Neural cell (in vitro differentiated cells): Measurements from ENCODE around the gene YY1AP1. TPM values are rescaled to one million over a fixed set of nuclear protein-coding genes. Genes with fewer than 3 reads are reported as not detected.

Experiments
- H2AFZ ChIP-seq: fragments of 200-600, 300-800 bp; sonication (generic), shearing (Covaris generic); 2 replicates; pipeline ENCODE4 v1.6.0; 2014; ENCODE audit warnings: low read depth, mild to moderate bottlenecking, antibody characterized with exemption, low read length, moderate library complexity
- H3F3A ChIP-seq: fragments of 200-600 bp; shearing (Covaris generic); 2 replicates; pipeline ENCODE4 v1.6.1; 2016; ENCODE audit warnings: mild to moderate bottlenecking, moderate library complexity, mixed read lengths, antibody characterized with exemption, low read length; ENCODE audit not compliant: insufficient read depth, poor library complexity, severe bottlenecking
- H3K27ac ChIP-seq: fragments of 200-600, 300-800 bp; sonication (generic), shearing (Covaris generic); 2 replicates; pipeline ENCODE4 v1.5.1; 2014; ENCODE audit warnings: mild to moderate bottlenecking, low read length, moderate library complexity
- H3K27me3 ChIP-seq: fragments of 300-800, 200-600 bp; sonication (generic), shearing (Covaris generic); 2 replicates; pipeline ENCODE4 v1.6.0; 2014; ENCODE audit warnings: mild to moderate bottlenecking, low read depth, low read length, moderate library complexity; ENCODE audit not compliant: insufficient read depth
- H3K36me3 ChIP-seq: fragments of 300-800, 200-600 bp; sonication (generic), shearing (Covaris generic); 2 replicates; pipeline ENCODE4 v1.5.1; 2014; ENCODE audit warnings: mild to moderate bottlenecking, antibody characterized with exemption, low read length, moderate library complexity; ENCODE audit not compliant: insufficient read depth
- H3K4me2 ChIP-seq: fragments of 300-800, 200-600 bp; sonication (generic), shearing (Covaris generic); 2 replicates; pipeline ENCODE4 v1.6.0; 2014; ENCODE audit warnings: mild to moderate bottlenecking, low read length
- H3K4me3 ChIP-seq: fragments of 300-800, 200-600 bp; sonication (generic), shearing (Covaris generic); 2 replicates; pipeline ENCODE4 v1.5.1; 2014; ENCODE audit warnings: mild to moderate bottlenecking, low read length, moderate library complexity
- H3K79me2 ChIP-seq: fragments of 200-600 bp; shearing (Covaris generic); replicated peaks from 2 replicates; pipeline ENCODE4 v1.6.0; 2014; ENCODE audit warnings: mild to moderate bottlenecking, low read length, moderate library complexity; ENCODE audit not compliant: insufficient read depth
- H3K9ac ChIP-seq: fragments of 300-800, 200-600 bp; sonication (generic), shearing (Covaris generic); 2 replicates; pipeline ENCODE4 v1.6.1; 2016; ENCODE audit warnings: mild to moderate bottlenecking, low read length, mixed read lengths
- H3K9me2 ChIP-seq: fragments of 200-600 bp; shearing (Covaris generic); 2 replicates; pipeline ENCODE4 v1.6.1; 2016; ENCODE audit warnings: mild to moderate bottlenecking, low read length, mixed read lengths; ENCODE audit not compliant: insufficient read depth
- H3K9me3 ChIP-seq: fragments of 200-600, 300-800 bp; sonication (generic), shearing (Covaris generic); 2 replicates; pipeline ENCODE4 v1.6.1; 2016; ENCODE audit warnings: mild to moderate bottlenecking, mixed run types, low read length, moderate library complexity, mixed read lengths
- H4K20me1 ChIP-seq: fragments of 200-600 bp; shearing (Covaris generic); 2 replicates; pipeline ENCODE4 v1.6.1; 2016; ENCODE audit warnings: mild to moderate bottlenecking, mixed run types; ENCODE audit not compliant: insufficient read depth
- EP300 ChIP-seq: fragments of 450-650 bp; conservative IDR thresholded peaks from 2 replicates; pipeline ENCODE4 v1.6.1; 2014; ENCODE audit warnings: antibody characterized with exemption, mild to moderate bottlenecking, moderate library complexity; ENCODE audit not compliant: poor library complexity, severe bottlenecking
- EZH2 ChIP-seq: fragments of 200-600, 300-800 bp; shearing (Covaris generic), sonication (generic); IDR thresholded peaks from 2 replicates; pipeline ENCODE4 v1.6.1; 2014; ENCODE audit warnings: antibody characterized with exemption, low read length, borderline replicate concordance, mild to moderate bottlenecking; ENCODE audit not compliant: insufficient read depth, poor library complexity, severe bottlenecking
- MXI1 ChIP-seq: fragments of 450-650 bp; conservative IDR thresholded peaks from 2 replicates; pipeline ENCODE4 v1.6.1; 2014; ENCODE audit warnings: antibody characterized with exemption, mild to moderate bottlenecking; ENCODE audit not compliant: poor library complexity, severe bottlenecking
- POLR2AphosphoS5 ChIP-seq: IDR thresholded peaks from 2 replicates; pipeline ENCODE4 v1.6.1; 2012
- RAD21 ChIP-seq: fragments of 450-650 bp; conservative IDR thresholded peaks from 2 replicates; pipeline ENCODE4 v1.6.1; 2014; ENCODE audit warnings: antibody characterized with exemption, mild to moderate bottlenecking, moderate library complexity
- SMC3 ChIP-seq: fragments of 450-650 bp; conservative IDR thresholded peaks from 2 replicates; pipeline ENCODE4 v1.6.1; 2014; ENCODE audit warnings: antibody characterized with exemption, mild to moderate bottlenecking, moderate library complexity; ENCODE audit not compliant: poor library complexity
- TAF1 ChIP-seq: IDR thresholded peaks from 2 replicates; pipeline ENCODE4 v1.6.1; 2012; ENCODE audit warnings: low read depth
- polyA plus RNA-seq: library from polyadenylated mRNA; depleted of rRNA; stranded (reverse); fragments of >200 nt; gene quantifications from 2 replicates; pipeline ENCODE4 v1.2.3, GENCODE V29; 2014
- TF ChIP-seq, protein P1 (sequence below): fragments of 450-650 bp; IDR thresholded peaks from 2 replicates; pipeline ENCODE4 v1.5.1; 2014; ENCODE audit warnings: antibody characterized with exemption, mild to moderate bottlenecking, moderate library complexity; ENCODE audit not compliant: poor library complexity, severe bottlenecking
- TF ChIP-seq, protein P2 (sequence below): IDR thresholded peaks from 2 replicates; pipeline ENCODE4 v1.6.1; 2012; ENCODE audit warnings: borderline replicate concordance

The YY1AP1 gene
- polyA plus RNA-seq, 1 donor from 2014 or later = 44.0 TPM

DNA sequence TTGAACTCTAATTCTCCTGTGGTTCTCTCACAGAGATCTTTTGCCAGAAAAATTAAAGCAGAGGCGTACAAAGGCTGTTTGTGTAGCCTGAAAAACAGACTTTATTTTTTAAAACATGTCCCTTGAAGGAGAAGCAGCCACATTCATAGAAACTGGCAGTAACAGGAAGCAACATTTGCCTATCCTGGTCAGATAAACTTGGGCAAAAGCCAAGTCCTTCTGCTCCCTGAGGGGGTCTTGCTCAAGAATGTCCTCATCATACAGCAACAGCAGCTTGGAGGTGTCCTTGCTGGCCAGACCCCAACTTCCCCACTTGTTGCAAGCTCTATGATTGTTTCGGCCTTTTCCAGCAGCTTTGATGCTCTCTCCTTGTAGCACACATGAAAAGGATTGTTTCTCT, 42.3 kb downstream of the YY1AP1 start:
- H3K9ac ChIP-seq = no peak overlapping the region
- TF ChIP-seq RAD21 = no peak
- TF ChIP-seq EP300 = no peak
- no peak for TF ChIP-seq TAF1
- no peak for TF ChIP-seq POLR2AphosphoS5
- peaks cover 10% of the 10 kb centered on the region for H3K9me3 ChIP-seq
- no peak overlapping the region for H3K27ac ChIP-seq
- H3K9me2 ChIP-seq = no peaks in the 10 kb centered on the region
- H3F3A ChIP-seq = no peaks in the 10 kb centered on the region
- H3K27me3 ChIP-seq = no peaks in the 10 kb centered on the region
- H3K79me2 ChIP-seq = no peaks in the 10 kb centered on the region
- H3K36me3 ChIP-seq = no peaks in the 10 kb centered on the region
- H3K4me2 ChIP-seq = no peak overlapping the region
- H4K20me1 ChIP-seq = no peaks in the 10 kb centered on the region
- H2AFZ ChIP-seq = no peak overlapping the region
- no peak overlapping the region for H3K4me3 ChIP-seq

GRCh38 chr1:155645648-155646047, 42.9 kb downstream of the YY1AP1 start:
- no peak for TF ChIP-seq MXI1
- TF ChIP-seq, protein P1, sequence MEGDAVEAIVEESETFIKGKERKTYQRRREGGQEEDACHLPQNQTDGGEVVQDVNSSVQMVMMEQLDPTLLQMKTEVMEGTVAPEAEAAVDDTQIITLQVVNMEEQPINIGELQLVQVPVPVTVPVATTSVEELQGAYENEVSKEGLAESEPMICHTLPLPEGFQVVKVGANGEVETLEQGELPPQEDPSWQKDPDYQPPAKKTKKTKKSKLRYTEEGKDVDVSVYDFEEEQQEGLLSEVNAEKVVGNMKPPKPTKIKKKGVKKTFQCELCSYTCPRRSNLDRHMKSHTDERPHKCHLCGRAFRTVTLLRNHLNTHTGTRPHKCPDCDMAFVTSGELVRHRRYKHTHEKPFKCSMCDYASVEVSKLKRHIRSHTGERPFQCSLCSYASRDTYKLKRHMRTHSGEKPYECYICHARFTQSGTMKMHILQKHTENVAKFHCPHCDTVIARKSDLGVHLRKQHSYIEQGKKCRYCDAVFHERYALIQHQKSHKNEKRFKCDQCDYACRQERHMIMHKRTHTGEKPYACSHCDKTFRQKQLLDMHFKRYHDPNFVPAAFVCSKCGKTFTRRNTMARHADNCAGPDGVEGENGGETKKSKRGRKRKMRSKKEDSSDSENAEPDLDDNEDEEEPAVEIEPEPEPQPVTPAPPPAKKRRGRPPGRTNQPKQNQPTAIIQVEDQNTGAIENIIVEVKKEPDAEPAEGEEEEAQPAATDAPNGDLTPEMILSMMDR = no peak
- no peak for TF ChIP-seq TAF1
- TF ChIP-seq POLR2AphosphoS5 = no peak
- TF ChIP-seq EP300 = no peak
- TF ChIP-seq EZH2 = no peak
- TF ChIP-seq, protein P2, sequence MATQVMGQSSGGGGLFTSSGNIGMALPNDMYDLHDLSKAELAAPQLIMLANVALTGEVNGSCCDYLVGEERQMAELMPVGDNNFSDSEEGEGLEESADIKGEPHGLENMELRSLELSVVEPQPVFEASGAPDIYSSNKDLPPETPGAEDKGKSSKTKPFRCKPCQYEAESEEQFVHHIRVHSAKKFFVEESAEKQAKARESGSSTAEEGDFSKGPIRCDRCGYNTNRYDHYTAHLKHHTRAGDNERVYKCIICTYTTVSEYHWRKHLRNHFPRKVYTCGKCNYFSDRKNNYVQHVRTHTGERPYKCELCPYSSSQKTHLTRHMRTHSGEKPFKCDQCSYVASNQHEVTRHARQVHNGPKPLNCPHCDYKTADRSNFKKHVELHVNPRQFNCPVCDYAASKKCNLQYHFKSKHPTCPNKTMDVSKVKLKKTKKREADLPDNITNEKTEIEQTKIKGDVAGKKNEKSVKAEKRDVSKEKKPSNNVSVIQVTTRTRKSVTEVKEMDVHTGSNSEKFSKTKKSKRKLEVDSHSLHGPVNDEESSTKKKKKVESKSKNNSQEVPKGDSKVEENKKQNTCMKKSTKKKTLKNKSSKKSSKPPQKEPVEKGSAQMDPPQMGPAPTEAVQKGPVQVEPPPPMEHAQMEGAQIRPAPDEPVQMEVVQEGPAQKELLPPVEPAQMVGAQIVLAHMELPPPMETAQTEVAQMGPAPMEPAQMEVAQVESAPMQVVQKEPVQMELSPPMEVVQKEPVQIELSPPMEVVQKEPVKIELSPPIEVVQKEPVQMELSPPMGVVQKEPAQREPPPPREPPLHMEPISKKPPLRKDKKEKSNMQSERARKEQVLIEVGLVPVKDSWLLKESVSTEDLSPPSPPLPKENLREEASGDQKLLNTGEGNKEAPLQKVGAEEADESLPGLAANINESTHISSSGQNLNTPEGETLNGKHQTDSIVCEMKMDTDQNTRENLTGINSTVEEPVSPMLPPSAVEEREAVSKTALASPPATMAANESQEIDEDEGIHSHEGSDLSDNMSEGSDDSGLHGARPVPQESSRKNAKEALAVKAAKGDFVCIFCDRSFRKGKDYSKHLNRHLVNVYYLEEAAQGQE = no peak
- TF ChIP-seq RAD21 = no peak
- no peak for TF ChIP-seq SMC3
- no peaks in the 10 kb centered on the region for H3K36me3 ChIP-seq
- H3K9me2 ChIP-seq = no peaks in the 10 kb centered on the region
- no peak overlapping the region for H3K4me2 ChIP-seq
- H3K27ac ChIP-seq = no peak overlapping the region
- no peaks in the 10 kb centered on the region for H4K20me1 ChIP-seq
- no peaks in the 10 kb centered on the region for H3K27me3 ChIP-seq
- no peak overlapping the region for H3K4me3 ChIP-seq
- no peaks in the 10 kb centered on the region for H3F3A ChIP-seq
- no peaks in the 10 kb centered on the region for H3K79me2 ChIP-seq
- H3K9ac ChIP-seq = no peak overlapping the region
- peaks cover 10% of the 10 kb centered on the region for H3K9me3 ChIP-seq
- H2AFZ ChIP-seq = no peak overlapping the region
